NT2/D1 (cell line): ENCODE measurements around the gene OR5AR1.

ENCODE experiments used
- SUZ12 ChIP-seq: IDR thresholded peaks from 2 replicates; pipeline ENCODE4 v1.6.1; 2011; ENCODE audit not compliant: insufficient read length, insufficient read depth; ENCODE audit errors: extremely low read depth
- YY1 ChIP-seq: IDR thresholded peaks from 2 replicates; pipeline ENCODE4 v1.6.1; 2011; ENCODE audit not compliant: insufficient read length, insufficient read depth
- ZNF274 ChIP-seq: IDR thresholded peaks from 2 replicates; pipeline ENCODE4 v1.6.1; 2011; ENCODE audit warnings: mild to moderate bottlenecking, low read depth, low read length

DNA sequence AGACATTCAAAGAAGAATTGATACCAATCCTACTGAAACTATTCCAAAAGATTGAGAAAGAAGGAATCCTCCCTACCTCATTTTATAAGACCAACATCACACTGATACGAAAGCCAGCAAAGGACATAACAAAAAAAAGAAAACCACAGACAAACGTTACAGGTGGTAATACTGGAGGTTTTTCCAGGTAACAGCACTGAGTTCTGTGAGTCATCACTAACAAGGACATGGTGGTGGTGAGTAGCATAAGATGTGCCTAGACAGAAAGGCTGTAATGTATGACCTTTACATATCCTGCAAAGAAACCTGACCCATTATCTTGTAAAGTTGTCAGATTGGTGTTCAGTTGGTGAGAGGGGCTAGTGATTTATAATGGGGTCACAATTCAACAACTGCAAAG, 50.7 kb downstream of the OR5AR1 start:
- TF ChIP-seq ZNF274 (no peak), YY1 (no peak), SUZ12 (no peak)
